Measurements from ENCODE around the gene GEMIN5.

Gene GEMIN5

DNA sequence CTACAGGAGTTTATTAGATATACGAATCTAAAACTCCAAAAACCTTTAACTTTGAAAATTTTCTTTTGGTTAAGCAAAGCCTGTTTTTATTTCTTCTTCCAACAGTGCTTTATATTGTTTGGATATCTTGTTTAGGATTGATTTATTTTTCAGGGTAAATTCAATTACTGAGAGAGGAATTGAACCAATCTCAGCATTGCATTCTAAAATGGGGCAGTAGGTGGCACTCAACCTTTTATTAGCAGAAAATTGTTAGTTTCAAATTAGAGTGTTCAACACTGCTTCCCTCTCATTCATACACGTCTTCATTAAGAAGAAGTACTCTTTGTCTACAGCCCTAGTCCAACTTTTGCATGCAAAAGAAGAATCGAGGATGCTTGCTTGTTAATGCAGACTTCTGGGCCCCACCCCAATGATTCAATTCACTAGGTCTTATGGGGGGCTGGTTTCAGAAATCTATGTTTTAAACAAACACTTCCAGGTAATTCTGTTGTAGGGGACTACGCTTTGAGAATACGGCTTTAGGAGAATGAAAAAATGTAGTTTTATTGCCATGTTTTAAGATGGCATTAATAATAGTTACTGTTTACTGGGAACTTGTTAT, 29.5 kb upstream of the GEMIN5 start:
- Histone ChIP-seq H3K9me3 (ENCODE audit: control insufficient read depth in 1 of 2, low read length in 2 of 2) (no peaks in the 10 kb centered on the region), H3K27me3 (ENCODE audit: control insufficient read depth in 1 of 2, insufficient read depth in 2 of 2, low read length in 2 of 2) (no peaks in the 10 kb centered on the region), H3K36me3 (ENCODE audit: control insufficient read depth in 1 of 2, insufficient read depth in 2 of 2, low read length in 2 of 2) (peaks cover 10 to 25% of the 10 kb centered on the region in 2 donors), H3K27ac (ENCODE audit: low read depth, low read length) (no peak overlapping the region), H3K4me1 (ENCODE audit: control insufficient read depth in 1 of 2, insufficient read depth in 2 of 2, low read length in 2 of 2) (no peaks in the 10 kb centered on the region), H3K9ac (ENCODE audit: low read depth in 1 of 2, low read length in 2 of 2) (no peak overlapping the region), H3K4me3 (ENCODE audit: low read depth in 1 of 2, low read length in 2 of 2) (no peak overlapping the region)

DNA sequence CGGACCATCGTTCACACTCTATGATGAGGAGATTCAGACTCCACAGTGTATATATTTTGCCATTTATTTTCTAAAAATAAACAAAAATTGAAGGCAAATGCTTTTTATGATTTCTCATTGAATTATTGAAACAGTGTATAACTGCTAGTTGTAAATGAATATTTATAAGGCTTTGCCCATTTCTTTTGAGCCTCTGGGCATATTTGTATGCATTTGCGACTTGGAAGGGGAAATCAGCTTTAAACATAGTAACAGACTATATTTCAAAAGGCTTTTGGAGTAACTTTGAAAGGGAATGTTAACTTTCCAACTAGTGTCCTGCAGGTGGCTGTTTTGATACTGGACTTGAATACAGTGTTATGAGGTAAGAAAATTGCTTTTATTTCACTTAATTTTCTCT, 28.9 kb upstream of the GEMIN5 start:
- Histone ChIP-seq H3K9ac (ENCODE audit: low read depth in 1 of 2, low read length in 2 of 2) (no peak overlapping the region), H3K27me3 (ENCODE audit: control insufficient read depth in 1 of 2, insufficient read depth in 2 of 2, low read length in 2 of 2) (no peaks in the 10 kb centered on the region), H3K4me3 (ENCODE audit: low read depth in 1 of 2, low read length in 2 of 2) (no peak overlapping the region), H3K36me3 (ENCODE audit: control insufficient read depth in 1 of 2, insufficient read depth in 2 of 2, low read length in 2 of 2) (peaks cover 10 to 29% of the 10 kb centered on the region in 2 donors), H3K27ac (ENCODE audit: low read depth, low read length) (no peak overlapping the region), H3K4me1 (ENCODE audit: control insufficient read depth in 1 of 2, insufficient read depth in 2 of 2, low read length in 2 of 2) (no peaks in the 10 kb centered on the region), H3K9me3 (ENCODE audit: control insufficient read depth in 1 of 2, low read length in 2 of 2) (no peaks in the 10 kb centered on the region)

DNA sequence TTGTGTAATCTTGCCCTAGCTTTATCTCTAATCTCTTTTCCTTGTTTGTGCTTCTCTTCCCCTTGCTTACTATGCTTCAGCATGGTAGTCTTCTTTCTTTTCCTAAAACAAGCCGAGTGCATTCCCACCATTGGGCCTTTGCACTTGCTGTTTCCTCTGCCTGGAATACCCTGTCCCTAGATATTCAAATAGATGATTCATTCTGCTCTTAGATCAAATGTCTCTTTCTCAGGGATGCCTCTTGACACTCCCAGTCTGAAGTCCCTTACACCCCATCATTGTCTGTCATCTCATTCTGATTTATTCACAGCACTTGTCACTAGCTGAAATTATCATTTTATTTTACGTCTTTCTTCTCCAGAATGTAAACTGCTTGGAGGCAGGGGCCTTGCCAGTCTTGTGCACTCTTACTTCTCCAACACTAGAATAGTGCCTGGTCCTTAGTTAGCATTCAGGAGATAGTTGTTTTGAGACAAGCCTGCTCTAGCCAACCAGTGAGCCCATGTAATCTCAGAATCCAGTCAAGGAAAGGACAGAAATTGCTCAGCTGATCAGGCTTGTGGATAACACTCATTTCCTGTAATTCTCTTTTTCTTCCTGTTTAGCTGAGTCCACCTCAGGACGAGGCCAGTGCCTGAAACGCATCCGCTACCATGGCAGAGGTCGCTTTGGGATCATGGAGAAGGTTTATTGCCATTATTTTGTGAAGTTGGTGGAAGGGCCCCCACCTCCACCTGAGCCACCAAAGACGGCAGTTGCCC, 28.2 kb upstream of the GEMIN5 start:
- H3K9me3 ChIP-seq (ENCODE audit: control insufficient read depth in 1 of 2, low read length in 2 of 2): no peaks in the 10 kb centered on the region
- no peak overlapping the region for H3K4me3 ChIP-seq (ENCODE audit: low read depth in 1 of 2, low read length in 2 of 2)
- H3K27me3 ChIP-seq (ENCODE audit: control insufficient read depth in 1 of 2, insufficient read depth in 2 of 2, low read length in 2 of 2): no peaks in the 10 kb centered on the region
- no peak overlapping the region for H3K9ac ChIP-seq (ENCODE audit: low read depth in 1 of 2, low read length in 2 of 2)
- H3K4me1 ChIP-seq (ENCODE audit: control insufficient read depth in 1 of 2, insufficient read depth in 2 of 2, low read length in 2 of 2): no peaks in the 10 kb centered on the region
- no peak overlapping the region for H3K27ac ChIP-seq (ENCODE audit: low read depth, low read length)
- H3K36me3 ChIP-seq (ENCODE audit: control insufficient read depth in 1 of 2, insufficient read depth in 2 of 2, low read length in 2 of 2): peaks cover 10 to 35% of the 10 kb centered on the region in 2 donors

DNA sequence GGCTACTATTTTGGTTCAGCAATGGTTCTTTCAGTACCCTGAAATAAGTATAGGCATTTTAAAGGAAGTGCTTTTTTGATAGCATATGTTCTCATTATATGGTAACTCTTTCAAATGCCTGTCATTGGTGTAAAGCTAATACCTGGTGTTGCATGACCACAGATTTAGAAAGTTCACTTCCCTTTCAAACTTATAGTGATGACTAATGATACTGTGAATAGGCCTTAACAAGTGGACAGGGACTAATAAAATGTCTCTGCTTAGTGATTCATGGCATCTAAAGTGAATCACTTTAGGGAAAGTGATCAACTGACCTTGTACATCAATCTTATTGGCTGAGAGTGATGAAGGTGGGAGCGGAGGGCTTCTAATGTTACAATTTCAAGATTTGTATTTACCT, 24.5 kb upstream of the GEMIN5 start:
- peaks cover 20 to 52% of the 10 kb centered on the region in 2 donors for H3K36me3 ChIP-seq (ENCODE audit: control insufficient read depth in 1 of 2, insufficient read depth in 2 of 2, low read length in 2 of 2)
- no peaks in the 10 kb centered on the region for H3K9me3 ChIP-seq (ENCODE audit: control insufficient read depth in 1 of 2, low read length in 2 of 2)
- H3K4me3 ChIP-seq (ENCODE audit: low read depth in 1 of 2, low read length in 2 of 2): no peak overlapping the region
- no peaks in the 10 kb centered on the region for H3K27me3 ChIP-seq (ENCODE audit: control insufficient read depth in 1 of 2, insufficient read depth in 2 of 2, low read length in 2 of 2)
- no peak overlapping the region for H3K9ac ChIP-seq (ENCODE audit: low read depth in 1 of 2, low read length in 2 of 2)
- H3K27ac ChIP-seq (ENCODE audit: low read depth, low read length): no peak overlapping the region
- H3K4me1 ChIP-seq (ENCODE audit: control insufficient read depth in 1 of 2, insufficient read depth in 2 of 2, low read length in 2 of 2): no peaks in the 10 kb centered on the region

DNA sequence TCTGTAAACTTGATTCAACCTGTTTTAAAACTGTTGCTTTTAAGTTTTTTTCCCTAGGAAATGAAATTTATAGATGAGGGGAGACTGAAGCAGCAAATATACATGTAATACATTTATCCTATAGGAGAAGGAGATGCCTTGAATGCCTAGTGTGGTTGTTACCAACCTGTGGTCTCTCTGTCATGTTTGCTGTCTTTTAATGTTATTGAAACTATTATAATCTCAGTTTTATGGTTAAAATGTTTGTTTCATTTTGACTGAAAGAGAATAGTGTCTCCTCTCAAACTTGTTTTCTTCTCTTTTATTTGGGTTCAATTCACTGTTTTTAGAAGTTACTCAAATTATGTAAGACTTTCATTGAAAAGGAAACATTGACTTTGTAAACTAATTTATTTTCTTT, 18.7 kb upstream of the GEMIN5 start:
- Histone ChIP-seq H3K36me3 (ENCODE audit: control insufficient read depth in 1 of 2, insufficient read depth in 2 of 2, low read length in 2 of 2) (peaks cover 13 to 36% of the 10 kb centered on the region in 2 donors), H3K4me1 (ENCODE audit: control insufficient read depth in 1 of 2, insufficient read depth in 2 of 2, low read length in 2 of 2) (no peaks in the 10 kb centered on the region), H3K27me3 (ENCODE audit: control insufficient read depth in 1 of 2, insufficient read depth in 2 of 2, low read length in 2 of 2) (no peaks in the 10 kb centered on the region), H3K9me3 (ENCODE audit: control insufficient read depth in 1 of 2, low read length in 2 of 2) (no peaks in the 10 kb centered on the region), H3K9ac (ENCODE audit: low read depth in 1 of 2, low read length in 2 of 2) (no peak overlapping the region), H3K27ac (ENCODE audit: low read depth, low read length) (no peak overlapping the region), H3K4me3 (ENCODE audit: low read depth in 1 of 2, low read length in 2 of 2) (no peak overlapping the region)

DNA sequence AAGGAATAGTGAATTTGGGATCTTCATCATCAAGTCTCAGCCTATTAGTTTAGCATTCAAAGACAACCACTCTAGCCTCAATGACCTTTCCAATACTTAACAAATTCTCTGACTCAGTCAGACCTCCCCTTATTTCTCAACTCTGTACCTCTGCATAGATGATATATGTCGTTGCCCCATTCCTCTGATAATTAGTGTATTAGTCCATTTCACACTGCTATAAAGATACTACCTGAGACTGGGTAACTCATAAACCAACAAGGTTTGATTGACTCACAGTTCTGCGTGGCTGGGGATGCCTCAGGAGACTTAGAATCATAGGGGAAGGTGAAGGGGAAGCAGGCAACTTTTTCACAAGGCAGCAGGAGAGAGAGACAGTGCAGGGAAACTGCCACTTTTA, 11.8 kb upstream of the GEMIN5 start:
- Histone ChIP-seq H3K9me3 (ENCODE audit: control insufficient read depth in 1 of 2, low read length in 2 of 2) (no peaks in the 10 kb centered on the region), H3K27me3 (ENCODE audit: control insufficient read depth in 1 of 2, insufficient read depth in 2 of 2, low read length in 2 of 2) (no peaks in the 10 kb centered on the region), H3K27ac (ENCODE audit: low read depth, low read length) (no peak overlapping the region), H3K4me1 (ENCODE audit: control insufficient read depth in 1 of 2, insufficient read depth in 2 of 2, low read length in 2 of 2) (no peaks in the 10 kb centered on the region), H3K9ac (ENCODE audit: low read depth in 1 of 2, low read length in 2 of 2) (no peak overlapping the region), H3K4me3 (ENCODE audit: low read depth in 1 of 2, low read length in 2 of 2) (no peak overlapping the region), H3K36me3 (ENCODE audit: control insufficient read depth in 1 of 2, insufficient read depth in 2 of 2, low read length in 2 of 2) (peaks cover 0 to 10% of the 10 kb centered on the region in 2 donors)

DNA sequence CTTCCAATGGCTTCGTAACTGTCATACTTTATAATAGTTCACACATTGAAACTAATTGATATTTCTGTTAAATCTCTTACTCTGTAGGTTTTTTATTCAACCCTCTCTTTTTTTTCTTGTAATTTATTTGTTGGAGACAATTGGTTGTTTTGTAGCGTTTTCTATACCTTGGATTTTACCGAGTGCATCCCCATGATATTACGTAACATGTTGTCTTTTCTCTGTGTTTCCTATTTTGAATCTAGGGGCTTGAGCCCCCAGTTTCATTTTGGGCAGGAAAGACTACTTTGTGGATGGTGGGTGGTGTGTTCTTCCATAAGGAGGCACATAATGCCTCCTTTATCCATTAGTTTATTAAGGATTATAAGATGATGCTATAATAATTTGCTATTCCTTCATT, 10.3 kb upstream of the GEMIN5 start:
- no peaks in the 10 kb centered on the region for H3K9me3 ChIP-seq (ENCODE audit: control insufficient read depth in 1 of 2, low read length in 2 of 2)
- no peak overlapping the region for H3K9ac ChIP-seq (ENCODE audit: low read depth in 1 of 2, low read length in 2 of 2)
- H3K27ac ChIP-seq (ENCODE audit: low read depth, low read length): no peak overlapping the region
- H3K4me1 ChIP-seq (ENCODE audit: control insufficient read depth in 1 of 2, insufficient read depth in 2 of 2, low read length in 2 of 2): no peaks in the 10 kb centered on the region
- no peaks in the 10 kb centered on the region for H3K27me3 ChIP-seq (ENCODE audit: control insufficient read depth in 1 of 2, insufficient read depth in 2 of 2, low read length in 2 of 2)
- H3K36me3 ChIP-seq (ENCODE audit: control insufficient read depth in 1 of 2, insufficient read depth in 2 of 2, low read length in 2 of 2): peaks cover 0 to 10% of the 10 kb centered on the region in 2 donors
- H3K4me3 ChIP-seq (ENCODE audit: low read depth in 1 of 2, low read length in 2 of 2): no peak overlapping the region

DNA sequence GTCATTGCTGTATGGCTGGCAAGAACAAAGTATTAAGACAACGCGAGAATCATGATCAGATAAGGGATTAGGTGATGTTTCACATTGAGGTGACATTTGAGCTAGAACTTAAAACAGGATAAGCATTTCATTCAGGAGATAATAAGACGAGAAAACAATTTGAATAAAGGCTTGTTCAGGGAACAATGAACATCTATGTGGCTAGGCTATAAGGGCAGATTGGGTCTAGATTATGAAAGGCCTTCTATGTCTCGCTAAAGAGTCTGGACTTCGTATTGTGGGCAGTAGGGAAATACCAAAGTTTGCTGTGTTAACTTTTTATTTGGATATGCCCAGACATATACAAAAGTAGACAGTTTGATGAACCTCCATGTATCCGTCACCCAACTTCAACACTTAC, 9.8 kb upstream of the GEMIN5 start:
- Histone ChIP-seq H3K4me1 (ENCODE audit: control insufficient read depth in 1 of 2, insufficient read depth in 2 of 2, low read length in 2 of 2) (peaks cover 0 to under 1% of the 10 kb centered on the region in 2 donors), H3K27me3 (ENCODE audit: control insufficient read depth in 1 of 2, insufficient read depth in 2 of 2, low read length in 2 of 2) (no peaks in the 10 kb centered on the region), H3K27ac (ENCODE audit: low read depth, low read length) (no peak overlapping the region), H3K9me3 (ENCODE audit: control insufficient read depth in 1 of 2, low read length in 2 of 2) (no peaks in the 10 kb centered on the region), H3K9ac (ENCODE audit: low read depth in 1 of 2, low read length in 2 of 2) (no peak overlapping the region), H3K36me3 (ENCODE audit: control insufficient read depth in 1 of 2, insufficient read depth in 2 of 2, low read length in 2 of 2) (peaks cover 0 to 10% of the 10 kb centered on the region in 2 donors), H3K4me3 (ENCODE audit: low read depth in 1 of 2, low read length in 2 of 2) (no peak overlapping the region)

DNA sequence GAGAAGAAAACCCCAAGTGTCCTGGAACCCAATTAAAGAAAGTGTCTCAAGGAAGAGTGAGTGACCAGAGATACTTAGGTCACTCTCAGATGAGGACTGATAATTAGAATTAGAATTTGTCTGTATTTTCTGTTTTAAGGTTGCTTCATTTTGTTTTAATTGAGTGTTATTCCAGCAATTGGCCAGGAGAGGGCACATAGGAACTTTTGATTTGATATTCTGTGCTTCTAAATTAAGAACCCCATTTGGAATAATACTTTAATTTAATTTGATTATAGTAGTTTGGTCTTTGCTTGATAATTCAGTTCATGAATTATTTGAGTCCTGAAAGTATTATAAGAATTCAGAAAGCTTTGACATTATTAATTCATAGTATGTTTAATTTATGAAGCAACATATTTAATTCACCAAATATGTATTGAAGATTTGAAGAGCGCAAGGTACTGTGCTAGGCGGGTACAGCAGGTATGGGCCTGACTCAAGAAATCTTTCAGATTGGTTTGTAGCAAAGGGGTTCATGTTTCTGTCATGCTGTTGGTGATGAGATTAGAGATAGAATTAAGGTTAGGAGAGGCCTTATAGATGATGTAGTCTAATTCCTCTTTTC, 7.8 kb upstream of the GEMIN5 start:
- H3K4me3 ChIP-seq (ENCODE audit: low read depth in 1 of 2, low read length in 2 of 2): no peak overlapping the region
- H3K27me3 ChIP-seq (ENCODE audit: control insufficient read depth in 1 of 2, insufficient read depth in 2 of 2, low read length in 2 of 2): no peaks in the 10 kb centered on the region
- H3K9me3 ChIP-seq (ENCODE audit: control insufficient read depth in 1 of 2, low read length in 2 of 2): no peaks in the 10 kb centered on the region
- H3K4me1 ChIP-seq (ENCODE audit: control insufficient read depth in 1 of 2, insufficient read depth in 2 of 2, low read length in 2 of 2): peaks cover 6 to 12% of the 10 kb centered on the region in 2 donors
- H3K36me3 ChIP-seq (ENCODE audit: control insufficient read depth in 1 of 2, insufficient read depth in 2 of 2, low read length in 2 of 2): peaks cover 0 to 7% of the 10 kb centered on the region in 2 donors
- no peak overlapping the region for H3K27ac ChIP-seq (ENCODE audit: low read depth, low read length)
- no peak overlapping the region for H3K9ac ChIP-seq (ENCODE audit: low read depth in 1 of 2, low read length in 2 of 2)

DNA sequence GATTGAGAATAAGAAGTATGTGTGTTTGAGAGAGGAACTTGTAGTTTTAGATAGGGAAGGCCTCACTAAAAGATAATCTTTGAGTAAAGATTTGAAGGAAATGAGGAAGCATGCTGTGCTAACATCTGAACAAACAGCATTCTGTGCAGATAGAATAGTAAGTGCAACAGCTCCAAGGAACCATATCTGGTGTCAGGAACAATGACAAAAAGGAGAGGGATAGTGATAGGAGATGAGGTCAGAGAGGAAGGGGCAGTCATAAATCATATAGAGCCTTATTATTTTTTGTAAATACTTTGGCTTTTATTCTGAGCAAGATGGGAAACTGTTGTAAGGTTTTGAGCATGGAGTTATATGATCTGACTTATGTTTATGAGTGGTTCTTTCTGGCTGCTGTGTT, 6.7 kb upstream of the GEMIN5 start:
- Histone ChIP-seq H3K27ac (ENCODE audit: low read depth, low read length) (no peak overlapping the region), H3K9me3 (ENCODE audit: control insufficient read depth in 1 of 2, low read length in 2 of 2) (no peaks in the 10 kb centered on the region), H3K4me3 (ENCODE audit: low read depth in 1 of 2, low read length in 2 of 2) (no peak overlapping the region), H3K36me3 (ENCODE audit: control insufficient read depth in 1 of 2, insufficient read depth in 2 of 2, low read length in 2 of 2) (peaks cover 0 to 6% of the 10 kb centered on the region in 2 donors), H3K4me1 (ENCODE audit: control insufficient read depth in 1 of 2, insufficient read depth in 2 of 2, low read length in 2 of 2) (peaks cover 9 to 17% of the 10 kb centered on the region in 2 donors), H3K27me3 (ENCODE audit: control insufficient read depth in 1 of 2, insufficient read depth in 2 of 2, low read length in 2 of 2) (no peaks in the 10 kb centered on the region), H3K9ac (ENCODE audit: low read depth in 1 of 2, low read length in 2 of 2) (no peak overlapping the region)

Data from duodenal mucosa (tissue), 2 donors.